HepG2 (cell line): ENCODE measurements around the gene CDK11A. TPM values are rescaled to one million over a fixed set of nuclear protein-coding genes. Genes with fewer than 3 reads are reported as not detected.

Source experiments
- ETV5 ChIP-seq: IDR thresholded peaks from 2 replicates; pipeline ENCODE4 v1.6.1; 2018; ENCODE audit warnings: missing biosample characterization, missing genetic modification reagents, inconsistent platforms, borderline replicate concordance
- GPBP1L1 ChIP-seq: sonication (generic); formaldehyde crosslinking; IDR thresholded peaks from 2 replicates; pipeline ENCODE4 v1.5.0; 2020; ENCODE audit warnings: mild to moderate bottlenecking, missing genetic modification reagents
- GTF2F1 ChIP-seq: fragments of 150-350 bp; IDR thresholded peaks from 2 replicates; pipeline ENCODE4 v1.6.1; 2014; ENCODE audit warnings: low read length
- HNRNPK ChIP-seq: fragments of 200-400 bp; formaldehyde crosslinking; IDR thresholded peaks from 2 replicates; pipeline ENCODE4 v1.6.1; 2018; ENCODE audit warnings: low read length, low read depth, moderate library complexity, mild to moderate bottlenecking; ENCODE audit not compliant: poor library complexity, severe bottlenecking
- IKZF1 ChIP-seq: fragments of 450-650 bp; IDR thresholded peaks from 2 replicates; pipeline ENCODE4 v1.7.1; 2016
- PLSCR1 ChIP-seq: sonication (generic); formaldehyde crosslinking; IDR thresholded peaks from 2 replicates; pipeline ENCODE4 v1.5.0; 2020; ENCODE audit warnings: missing genetic modification reagents, mild to moderate bottlenecking, borderline replicate concordance
- REPIN1 ChIP-seq: sonication (generic); formaldehyde crosslinking; IDR thresholded peaks from 2 replicates; pipeline ENCODE4 v1.8.0; 2022; ENCODE audit warnings: missing genetic modification reagents, low read depth, mild to moderate bottlenecking, borderline replicate concordance
- REST ChIP-seq, 2 experiments: IDR thresholded peaks; 2 replicates each; pipeline ENCODE4 v1.6.1; 2011 to 2012; ENCODE audit warnings: low read length in 2 of 2, borderline replicate concordance in 1 of 2, low read depth in 1 of 2, mild to moderate bottlenecking in 1 of 2, moderate library complexity in 1 of 2
- SAFB2 ChIP-seq: sonication (generic); formaldehyde crosslinking; IDR thresholded peaks from 2 replicates; pipeline ENCODE4 v1.5.1; 2020; ENCODE audit warnings: missing genetic modification reagents, low read depth, mild to moderate bottlenecking, borderline replicate concordance
- THRA ChIP-seq: sonication (generic); formaldehyde crosslinking; IDR thresholded peaks from 2 replicates; pipeline ENCODE4 v1.4.0; 2020; ENCODE audit warnings: missing genetic modification reagents, borderline replicate concordance
- ZNF546 ChIP-seq: sonication (generic); formaldehyde crosslinking; conservative IDR thresholded peaks from 2 replicates; pipeline ENCODE4 v1.8.1; 2023; ENCODE audit warnings: mild to moderate bottlenecking, missing genetic modification reagents
- ZNF672 ChIP-seq: sonication (generic); formaldehyde crosslinking; IDR thresholded peaks from 2 replicates; pipeline ENCODE4 v1.8.1; 2022; ENCODE audit warnings: missing genetic modification reagents
- ZNF83 ChIP-seq: sonication (generic); formaldehyde crosslinking; IDR thresholded peaks from 2 replicates; pipeline ENCODE4 v1.4.0; 2020; ENCODE audit warnings: missing genetic modification reagents, mild to moderate bottlenecking, borderline replicate concordance
- polyA plus RNA-seq, 8 experiments: library from polyadenylated mRNA; depleted of rRNA in 3 of 8; stranded (reverse) in 7 of 8; unstranded in 1 of 8; fragments of >200 nt; fragmentation: Illumina TruSeq in 4 of 8; extraction: Trizol in 4 of 8; gene quantifications; 2 replicates each; pipeline versions ENCODE4 v1.2.1 to v1.2.3, GENCODE V29; 2011 to 2016; ENCODE audit warnings: low read depth in 4 of 8, missing spikeins in 1 of 8, mixed read lengths in 1 of 8; ENCODE audit not compliant: insufficient read depth in 1 of 8
- total RNA-seq, 5 experiments: library from RNA; depleted of rRNA; stranded (reverse); fragments of >200 nt; fragmentation: Illumina TruSeq; extraction: Trizol; gene quantifications; 2 replicates each; pipeline ENCODE4 v1.2.3, GENCODE V29; 2016; ENCODE audit warnings: low read depth in 1 of 5
- TF ChIP-seq, protein P1 (sequence below): sonication (generic); formaldehyde crosslinking; IDR thresholded peaks from 2 replicates; pipeline ENCODE4 v1.4.0; 2020; ENCODE audit warnings: missing genetic modification reagents, mild to moderate bottlenecking, borderline replicate concordance
- TF ChIP-seq, protein P2 (sequence below): sonication (generic); formaldehyde crosslinking; IDR thresholded peaks from 2 replicates; pipeline ENCODE4 v1.8.0; 2022; ENCODE audit warnings: mild to moderate bottlenecking, missing genetic modification reagents; ENCODE audit not compliant: insufficient replicate concordance

Gene CDK11A
- total and polyA plus RNA-seq, 2 of the 13 experiments (the other 11 are each of a cell fraction or from before 2014, with no cell fraction given) = 11.2 to 17.9 TPM

- TF ChIP-seq, protein P1, sequence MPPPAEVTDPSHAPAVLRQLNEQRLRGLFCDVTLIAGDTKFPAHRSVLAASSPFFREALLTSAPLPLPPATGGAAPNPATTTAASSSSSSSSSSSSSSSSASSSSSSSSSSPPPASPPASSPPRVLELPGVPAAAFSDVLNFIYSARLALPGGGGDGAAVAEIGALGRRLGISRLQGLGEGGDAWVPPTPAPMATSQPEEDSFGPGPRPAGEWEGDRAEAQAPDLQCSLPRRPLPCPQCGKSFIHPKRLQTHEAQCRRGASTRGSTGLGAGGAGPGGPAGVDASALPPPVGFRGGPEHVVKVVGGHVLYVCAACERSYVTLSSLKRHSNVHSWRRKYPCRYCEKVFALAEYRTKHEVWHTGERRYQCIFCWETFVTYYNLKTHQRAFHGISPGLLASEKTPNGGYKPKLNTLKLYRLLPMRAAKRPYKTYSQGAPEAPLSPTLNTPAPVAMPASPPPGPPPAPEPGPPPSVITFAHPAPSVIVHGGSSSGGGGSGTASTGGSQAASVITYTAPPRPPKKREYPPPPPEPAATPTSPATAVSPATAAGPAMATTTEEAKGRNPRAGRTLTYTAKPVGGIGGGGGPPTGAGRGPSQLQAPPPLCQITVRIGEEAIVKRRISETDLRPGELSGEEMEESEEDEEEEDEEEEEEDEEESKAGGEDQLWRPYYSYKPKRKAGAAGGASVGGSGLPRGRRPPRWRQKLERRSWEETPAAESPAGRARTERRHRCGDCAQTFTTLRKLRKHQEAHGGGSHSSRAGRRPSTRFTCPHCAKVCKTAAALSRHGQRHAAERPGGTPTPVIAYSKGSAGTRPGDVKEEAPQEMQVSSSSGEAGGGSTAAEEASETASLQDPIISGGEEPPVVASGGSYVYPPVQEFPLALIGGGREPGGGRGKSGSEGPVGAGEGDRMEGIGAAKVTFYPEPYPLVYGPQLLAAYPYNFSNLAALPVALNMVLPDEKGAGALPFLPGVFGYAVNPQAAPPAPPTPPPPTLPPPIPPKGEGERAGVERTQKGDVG = no peak
- TF ChIP-seq, protein P2, sequence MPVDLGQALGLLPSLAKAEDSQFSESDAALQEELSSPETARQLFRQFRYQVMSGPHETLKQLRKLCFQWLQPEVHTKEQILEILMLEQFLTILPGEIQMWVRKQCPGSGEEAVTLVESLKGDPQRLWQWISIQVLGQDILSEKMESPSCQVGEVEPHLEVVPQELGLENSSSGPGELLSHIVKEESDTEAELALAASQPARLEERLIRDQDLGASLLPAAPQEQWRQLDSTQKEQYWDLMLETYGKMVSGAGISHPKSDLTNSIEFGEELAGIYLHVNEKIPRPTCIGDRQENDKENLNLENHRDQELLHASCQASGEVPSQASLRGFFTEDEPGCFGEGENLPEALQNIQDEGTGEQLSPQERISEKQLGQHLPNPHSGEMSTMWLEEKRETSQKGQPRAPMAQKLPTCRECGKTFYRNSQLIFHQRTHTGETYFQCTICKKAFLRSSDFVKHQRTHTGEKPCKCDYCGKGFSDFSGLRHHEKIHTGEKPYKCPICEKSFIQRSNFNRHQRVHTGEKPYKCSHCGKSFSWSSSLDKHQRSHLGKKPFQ (CRISPR knock-in tag) = no peak
- TF ChIP-seq PLSCR1 (CRISPR knock-in tag) (no peak), ZNF83 (CRISPR knock-in tag) (no peak), SAFB2 (CRISPR knock-in tag) (no peak), REST (IDR thresholded peaks at IDR 0.05; ENCODE audit: borderline replicate concordance in 1 of 2, low read depth in 1 of 2, low read length in 2 of 2) (no peak), GTF2F1 (no peak), ETV5 (no peak), REPIN1 (0 out of 2 replicates have a peak, but pooled peaks have one; percentile 71), GPBP1L1 (CRISPR knock-in tag) (no peak), ZNF672 (no peak; the same call in 1 of the 2 replicates), ZNF546 (CRISPR knock-in tag) (no peak), HNRNPK (no peak), IKZF1 (no peak), THRA (peak; percentile 59; the same call in 1 of the 2 replicates)
These were observed 45.4 kb downstream of the CDK11A start (continued) for GRCh38 chr1:1678581-1679380.
